Fibroblast of mammary gland (primary cell): ENCODE results near the gene RAC3.

Experiments
- DNase-seq: peaks from one replicate; pipeline ENCODE4 v3.0.0-alpha.2; 2010; ENCODE audit warnings: low read depth
- H3K4me3 ChIP-seq: 2 replicates; pipeline ENCODE4 v1.5.1; 2011; ENCODE audit warnings: low read depth, mild to moderate bottlenecking, low read length, moderate library complexity; ENCODE audit not compliant: control insufficient read depth
- CTCF ChIP-seq: conservative IDR thresholded peaks from 2 replicates; pipeline ENCODE4 v1.5.1; 2011; ENCODE audit warnings: low read depth, low read length, inconsistent platforms; ENCODE audit not compliant: control insufficient read depth, insufficient read depth

The RAC3 gene

GRCh38 chr17:82017612-82018151 lies 13.8 kb upstream of the RAC3 start:
- no peak for DNase-seq
- no peak for TF ChIP-seq CTCF
- H3K4me3 ChIP-seq = no peak overlapping the region

GRCh38 chr17:82018152-82018988 lies 13.1 kb upstream of the RAC3 start:
- H3K4me3 ChIP-seq = no peak overlapping the region
- no peak for TF ChIP-seq CTCF
- no peak for DNase-seq

GRCh38 chr17:82018989-82019689 lies 12.3 kb upstream of the RAC3 start:
- no peak for TF ChIP-seq CTCF
- no peak overlapping the region for H3K4me3 ChIP-seq
- DNase-seq = no peak

GRCh38 chr17:82019690-82020571 lies 11.5 kb upstream of the RAC3 start:
- peak; percentile 61 for TF ChIP-seq CTCF
- DNase-seq = peak; percentile 28

GRCh38 chr17:82020572-82021106 lies 10.8 kb upstream of the RAC3 start:
- no peak overlapping the region for H3K4me3 ChIP-seq
- no peak for TF ChIP-seq CTCF
- DNase-seq = no peak

More at GRCh38 chr17:82019690-82020571, 11.5 kb upstream of the RAC3 start:
- H3K4me3 ChIP-seq = no peak overlapping the region
